Measurements from ENCODE around the gene MAP2K7. TPM values are rescaled to one million over a fixed set of nuclear protein-coding genes. Genes with fewer than 3 reads are reported as not detected.

MAP2K7 gene
- total RNA-seq, 1 experiment from 2014 or later: 46.1 TPM

DNA sequence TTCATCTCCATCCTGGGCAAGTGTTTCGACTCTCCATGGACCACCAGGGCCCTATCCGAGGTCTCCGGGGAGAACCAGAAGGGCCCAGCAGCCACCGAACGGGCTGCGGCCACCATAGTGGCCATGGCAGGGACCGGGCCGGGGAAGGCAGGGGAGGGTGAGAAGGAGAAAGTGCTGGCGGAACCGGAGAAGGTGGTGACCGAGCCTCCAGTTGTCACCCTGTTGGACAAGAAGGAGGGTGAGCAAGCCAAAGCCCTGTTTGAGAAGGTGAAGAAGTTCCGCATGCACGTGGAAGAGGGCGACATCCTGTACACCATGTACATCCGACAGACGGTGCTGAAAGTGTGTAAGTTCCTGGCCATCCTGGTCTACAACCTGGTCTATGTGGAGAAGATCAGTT lies 4.7 kb upstream of the MAP2K7 start:
- POLR2A ChIA-PET (ENCODE audit: low non-redundant PET): no interaction called here
- intact Hi-C loops (cut with micrococcal nuclease; ENCODE audit: unreplicated experiment): no loop called here

DNA sequence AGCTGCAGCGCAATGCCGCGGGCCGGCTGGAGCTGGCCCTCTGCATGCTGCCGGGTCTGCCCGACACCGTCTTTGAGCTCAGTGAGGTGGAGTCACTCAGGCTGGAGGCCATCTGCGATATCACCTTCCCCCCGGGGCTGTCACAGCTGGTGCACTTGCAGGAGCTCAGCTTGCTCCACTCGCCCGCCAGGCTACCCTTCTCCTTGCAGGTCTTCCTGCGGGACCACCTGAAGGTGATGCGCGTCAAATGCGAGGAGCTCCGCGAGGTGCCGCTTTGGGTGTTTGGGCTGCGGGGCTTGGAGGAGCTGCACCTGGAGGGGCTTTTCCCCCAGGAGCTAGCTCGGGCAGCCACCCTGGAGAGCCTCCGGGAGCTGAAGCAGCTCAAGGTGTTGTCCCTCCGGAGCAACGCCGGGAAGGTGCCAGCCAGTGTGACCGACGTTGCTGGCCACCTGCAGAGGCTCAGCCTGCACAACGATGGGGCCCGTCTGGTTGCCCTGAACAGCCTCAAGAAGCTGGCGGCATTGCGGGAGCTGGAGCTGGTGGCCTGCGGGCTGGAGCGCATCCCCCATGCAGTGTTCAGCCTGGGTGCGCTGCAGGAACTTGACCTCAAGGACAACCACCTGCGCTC lies 3.8 kb upstream of the MAP2K7 start:
- BruUV-seq (replicated peaks): no TSS peak
- TF ChIP-seq EZH2 (IDR thresholded peaks at IDR 0.05; ENCODE audit: borderline replicate concordance, low read depth, low read length, poor library complexity, severe bottlenecking): no peak
- TF ChIP-seq, protein P1, sequence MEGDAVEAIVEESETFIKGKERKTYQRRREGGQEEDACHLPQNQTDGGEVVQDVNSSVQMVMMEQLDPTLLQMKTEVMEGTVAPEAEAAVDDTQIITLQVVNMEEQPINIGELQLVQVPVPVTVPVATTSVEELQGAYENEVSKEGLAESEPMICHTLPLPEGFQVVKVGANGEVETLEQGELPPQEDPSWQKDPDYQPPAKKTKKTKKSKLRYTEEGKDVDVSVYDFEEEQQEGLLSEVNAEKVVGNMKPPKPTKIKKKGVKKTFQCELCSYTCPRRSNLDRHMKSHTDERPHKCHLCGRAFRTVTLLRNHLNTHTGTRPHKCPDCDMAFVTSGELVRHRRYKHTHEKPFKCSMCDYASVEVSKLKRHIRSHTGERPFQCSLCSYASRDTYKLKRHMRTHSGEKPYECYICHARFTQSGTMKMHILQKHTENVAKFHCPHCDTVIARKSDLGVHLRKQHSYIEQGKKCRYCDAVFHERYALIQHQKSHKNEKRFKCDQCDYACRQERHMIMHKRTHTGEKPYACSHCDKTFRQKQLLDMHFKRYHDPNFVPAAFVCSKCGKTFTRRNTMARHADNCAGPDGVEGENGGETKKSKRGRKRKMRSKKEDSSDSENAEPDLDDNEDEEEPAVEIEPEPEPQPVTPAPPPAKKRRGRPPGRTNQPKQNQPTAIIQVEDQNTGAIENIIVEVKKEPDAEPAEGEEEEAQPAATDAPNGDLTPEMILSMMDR (conservative IDR thresholded peaks at IDR 0.05; ENCODE audit: low read depth, low read length): no peak
- Histone ChIP-seq H3K4me1 (ENCODE audit: insufficient read depth, low read length, poor library complexity, severe bottlenecking) (peaks cover 7% of the 10 kb centered on the region), H3K36me3 (ENCODE audit: insufficient read depth, low read length, poor library complexity, severe bottlenecking) (no peaks in the 10 kb centered on the region), H3K4me3 (ENCODE audit: low read depth, low read length, poor library complexity, severe bottlenecking) (no peak overlapping the region), H3K27ac (ENCODE audit: low read depth, low read length, poor library complexity, severe bottlenecking) (no peak overlapping the region), H3K9me3 (ENCODE audit: low read depth, low read length, poor library complexity, severe bottlenecking) (no peaks in the 10 kb centered on the region), H3K27me3 (replicated peaks; ENCODE audit: insufficient read depth, low read depth, low read length, poor library complexity) (no peaks in the 10 kb centered on the region)
- DNase-seq (ENCODE audit: low spot score): no peak
- ChIA-PET CTCF (no interaction called here), POLR2A (ENCODE audit: low non-redundant PET) (no interaction called here)
- intact Hi-C loops (cut with micrococcal nuclease; ENCODE audit: unreplicated experiment): no loop called here

More for the DNA sequence above, 4.7 kb upstream of the MAP2K7 start:
- BruUV-seq (replicated peaks): no TSS peak
- Histone ChIP-seq H3K9me3 (ENCODE audit: low read depth, low read length, poor library complexity, severe bottlenecking) (no peaks in the 10 kb centered on the region), H3K4me3 (ENCODE audit: low read depth, low read length, poor library complexity, severe bottlenecking) (no peak overlapping the region), H3K27ac (ENCODE audit: low read depth, low read length, poor library complexity, severe bottlenecking) (no peak overlapping the region), H3K27me3 (replicated peaks; ENCODE audit: insufficient read depth, low read depth, low read length, poor library complexity) (no peaks in the 10 kb centered on the region), H3K36me3 (ENCODE audit: insufficient read depth, low read length, poor library complexity, severe bottlenecking) (no peaks in the 10 kb centered on the region), H3K4me1 (ENCODE audit: insufficient read depth, low read length, poor library complexity, severe bottlenecking) (peaks cover 3% of the 10 kb centered on the region)
- TF ChIP-seq, protein P1 (conservative IDR thresholded peaks at IDR 0.05; ENCODE audit: low read depth, low read length): no peak
- TF ChIP-seq EZH2 (IDR thresholded peaks at IDR 0.05; ENCODE audit: borderline replicate concordance, low read depth, low read length, poor library complexity, severe bottlenecking): no peak
- CTCF ChIA-PET: no interaction called here
- no peak for DNase-seq (ENCODE audit: low spot score)

DNA sequence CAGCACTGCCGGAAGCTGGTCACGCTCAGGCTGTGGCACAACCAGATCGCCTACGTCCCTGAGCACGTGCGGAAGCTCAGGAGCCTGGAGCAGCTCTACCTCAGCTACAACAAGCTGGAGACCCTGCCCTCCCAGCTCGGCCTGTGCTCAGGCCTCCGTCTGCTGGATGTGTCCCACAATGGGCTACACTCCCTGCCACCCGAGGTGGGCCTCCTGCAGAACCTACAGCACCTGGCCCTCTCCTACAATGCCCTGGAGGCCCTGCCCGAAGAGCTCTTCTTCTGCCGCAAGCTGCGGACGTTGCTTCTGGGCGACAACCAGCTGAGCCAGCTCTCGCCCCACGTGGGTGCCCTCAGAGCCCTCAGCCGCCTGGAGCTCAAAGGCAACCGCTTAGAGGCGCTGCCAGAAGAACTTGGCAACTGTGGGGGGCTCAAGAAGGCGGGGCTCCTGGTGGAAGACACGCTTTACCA lies 3.2 kb upstream of the MAP2K7 start:
- BruUV-seq (replicated peaks): no TSS peak
- intact Hi-C loops (cut with micrococcal nuclease; ENCODE audit: unreplicated experiment): no loop called here
- POLR2A ChIA-PET (ENCODE audit: low non-redundant PET): no interaction called here

More for the DNA sequence above, 3.2 kb upstream of the MAP2K7 start:
- no peaks in the 10 kb centered on the region for H3K27me3 ChIP-seq (replicated peaks; ENCODE audit: insufficient read depth, low read depth, low read length, poor library complexity)
- no peak overlapping the region for H3K27ac ChIP-seq (ENCODE audit: low read depth, low read length, poor library complexity, severe bottlenecking)
- H3K4me1 ChIP-seq (ENCODE audit: insufficient read depth, low read length, poor library complexity, severe bottlenecking): peaks cover 12% of the 10 kb centered on the region
- no peaks in the 10 kb centered on the region for H3K9me3 ChIP-seq (ENCODE audit: low read depth, low read length, poor library complexity, severe bottlenecking)
- H3K36me3 ChIP-seq (ENCODE audit: insufficient read depth, low read length, poor library complexity, severe bottlenecking): no peaks in the 10 kb centered on the region
- no peak for TF ChIP-seq EZH2 (IDR thresholded peaks at IDR 0.05; ENCODE audit: borderline replicate concordance, low read depth, low read length, poor library complexity, severe bottlenecking)
- TF ChIP-seq, protein P1 (conservative IDR thresholded peaks at IDR 0.05; ENCODE audit: low read depth, low read length): no peak
- no peak overlapping the region for H3K4me3 ChIP-seq (ENCODE audit: low read depth, low read length, poor library complexity, severe bottlenecking)
- DNase-seq (ENCODE audit: low spot score): no peak
- CTCF ChIA-PET: no interaction called here
